Measurements from ENCODE around the gene LCLAT1. TPM values are rescaled to one million over a fixed set of nuclear protein-coding genes. Genes with fewer than 3 reads are reported as not detected.

Gene LCLAT1
- total and polyA plus RNA-seq, 12 donors = 8.0 to 56.4 (median 42.7) TPM

GRCh38 chr2:30645081-30645744, 198.2 kb downstream of the LCLAT1 start:
- no peaks in the 10 kb centered on the region for H3K27me3 ChIP-seq
- no peaks in the 10 kb centered on the region for H3K9me3 ChIP-seq
- ATAC-seq (no peak), DNase-seq (no peak)
- no peak overlapping the region for H3K27ac ChIP-seq
- TF ChIP-seq CTCF (IDR thresholded peaks at IDR 0.05) = no peak
- intact Hi-C loops (cut with DNase I) = no loop called here
- peaks cover 0 to 27% (median 8%) of the 10 kb centered on the region in 9 donors for H3K36me3 ChIP-seq
- 94 to 100% methylated on average over 3 of the region's 3 CpGs for WGBS, 2 donors
- no peak overlapping the region for H3K4me3 ChIP-seq
- peaks cover 0 to 6% (median 0%) of the 10 kb centered on the region in 9 donors for H3K4me1 ChIP-seq

- no peak for TF ChIP-seq CTCF (IDR thresholded peaks at IDR 0.05)
- no peaks in the 10 kb centered on the region for H3K27me3 ChIP-seq
- DNase-seq = no peak
- no peak overlapping the region for H3K4me3 ChIP-seq
- no peak for ATAC-seq
- WGBS, 2 donors = 91 to 92% methylated on average over 3 of the region's 3 CpGs
- H3K36me3 ChIP-seq = peaks cover 0 to 22% (median 2%) of the 10 kb centered on the region in 9 donors
- H3K9me3 ChIP-seq = no peaks in the 10 kb centered on the region
- H3K27ac ChIP-seq = no peak overlapping the region
- intact Hi-C loops (cut with DNase I) = no loop called here
- H3K4me1 ChIP-seq = peaks cover 0 to 6% (median 0%) of the 10 kb centered on the region in 9 donors
These were observed 198.7 kb downstream of the LCLAT1 start for GRCh38 chr2:30645745-30646119.

- H3K27me3 ChIP-seq = no peaks in the 10 kb centered on the region
- ATAC-seq (no peak), DNase-seq (no peak)
- no peak overlapping the region for H3K4me3 ChIP-seq
- H3K27ac ChIP-seq = no peak overlapping the region
- H3K4me1 ChIP-seq = peaks cover 0 to 6% (median 0%) of the 10 kb centered on the region in 9 donors
- WGBS, 2 donors = 79 to 87% methylated on average over 11 of the region's 11 CpGs
- peaks cover 0 to 4% (median 0%) of the 10 kb centered on the region in 9 donors for H3K36me3 ChIP-seq
- no peaks in the 10 kb centered on the region for H3K9me3 ChIP-seq
- no peak for TF ChIP-seq CTCF (IDR thresholded peaks at IDR 0.05)
- intact Hi-C loops (cut with DNase I) = no loop called here
These were observed 200.9 kb downstream of the LCLAT1 start for GRCh38 chr2:30647752-30648457.

GRCh38 chr2:30649278-30649677, 202.2 kb downstream of the LCLAT1 start:
- no peaks in the 10 kb centered on the region for H3K27me3 ChIP-seq
- intact Hi-C loops (cut with DNase I) = no loop called here
- no peaks in the 10 kb centered on the region for H3K9me3 ChIP-seq
- no peak overlapping the region for H3K27ac ChIP-seq
- no peak for DNase-seq
- TF ChIP-seq CTCF (IDR thresholded peaks at IDR 0.05) = no peak
- WGBS, 2 donors = 46 to 58% methylated on average over 3 to 4 of the region's 4 CpGs
- peaks cover 0 to 10% (median 0%) of the 10 kb centered on the region in 9 donors for H3K4me1 ChIP-seq
- H3K4me3 ChIP-seq = no peak overlapping the region
- H3K36me3 ChIP-seq = peaks cover 0 to 2% (median 0%) of the 10 kb centered on the region in 9 donors
- no peak for ATAC-seq

All from heart right ventricle (tissue), 16 donors.